GM19238 (cell line): Measurements from ENCODE around the gene C1orf226.

Experiments
- DNase-seq: peaks from one replicate; pipeline ENCODE4 v3.0.0; 2011; ENCODE audit warnings: low spot score; ENCODE audit not compliant: insufficient read length

The C1orf226 gene

GRCh38 chr1:162384116-162384515 is 2.6 kb downstream of the C1orf226 start:
- no peak for DNase-seq

DNA sequence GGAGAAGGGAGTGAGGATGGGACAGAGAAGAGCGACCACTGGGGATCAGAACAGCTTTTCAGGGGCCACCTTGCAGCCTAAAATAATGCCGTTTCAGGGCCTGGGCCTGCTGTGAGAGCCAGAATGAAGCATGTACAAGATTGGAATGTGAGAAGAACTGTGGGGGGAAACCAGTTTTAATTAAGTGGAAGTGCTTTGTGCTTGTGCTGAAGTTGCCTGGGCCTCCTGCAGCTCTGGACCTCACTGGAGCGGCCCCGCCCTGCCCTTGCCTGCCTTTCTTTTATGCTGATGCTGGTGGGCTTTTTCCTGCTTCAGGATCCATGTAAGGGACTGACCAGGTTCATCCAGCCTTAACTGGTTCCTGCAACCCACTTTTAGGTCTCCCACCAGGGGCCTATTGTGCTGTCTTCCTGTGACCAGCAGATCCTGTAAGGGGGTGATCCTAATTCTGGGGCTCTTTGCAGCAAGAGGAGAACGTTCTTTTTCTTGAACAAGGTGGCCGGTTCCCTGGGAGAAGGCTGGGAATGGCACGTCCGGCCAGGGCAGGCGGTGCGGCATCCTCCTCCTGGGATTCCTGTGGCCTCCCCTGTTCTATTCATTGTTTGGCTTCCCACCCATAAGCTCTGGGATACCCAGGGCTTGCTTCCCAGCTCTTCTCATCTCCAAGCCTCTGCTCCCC is 3.2 kb downstream of the C1orf226 start:
- no peak for DNase-seq

- DNase-seq: no peak
These were observed 3.7 kb downstream of the C1orf226 start for GRCh38 chr1:162385280-162385623.

DNA sequence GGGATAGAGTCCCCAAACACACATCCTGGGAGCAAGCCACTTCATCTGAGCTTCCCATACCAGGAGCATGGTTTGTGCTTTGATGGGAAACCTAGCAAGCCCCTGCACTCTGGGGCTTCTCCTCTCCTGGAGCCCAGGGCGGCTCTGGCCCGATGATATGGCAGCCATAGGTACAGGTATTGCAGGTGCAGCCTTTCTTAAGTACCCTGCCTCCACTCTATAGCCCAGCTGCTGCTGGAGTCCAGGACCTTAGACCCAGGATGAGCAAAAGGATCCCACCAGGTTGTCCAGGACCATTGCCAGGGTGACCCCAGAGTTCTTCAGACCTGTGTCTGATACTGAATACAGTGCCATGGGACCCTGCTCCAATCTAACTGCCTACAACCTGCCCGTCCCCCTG is 4.2 kb downstream of the C1orf226 start:
- no peak for DNase-seq

GRCh38 chr1:162386292-162387225 is 5.0 kb downstream of the C1orf226 start:
- no peak for DNase-seq

- no peak for DNase-seq
These were observed 5.9 kb downstream of the C1orf226 start for GRCh38 chr1:162387226-162388082.

DNA sequence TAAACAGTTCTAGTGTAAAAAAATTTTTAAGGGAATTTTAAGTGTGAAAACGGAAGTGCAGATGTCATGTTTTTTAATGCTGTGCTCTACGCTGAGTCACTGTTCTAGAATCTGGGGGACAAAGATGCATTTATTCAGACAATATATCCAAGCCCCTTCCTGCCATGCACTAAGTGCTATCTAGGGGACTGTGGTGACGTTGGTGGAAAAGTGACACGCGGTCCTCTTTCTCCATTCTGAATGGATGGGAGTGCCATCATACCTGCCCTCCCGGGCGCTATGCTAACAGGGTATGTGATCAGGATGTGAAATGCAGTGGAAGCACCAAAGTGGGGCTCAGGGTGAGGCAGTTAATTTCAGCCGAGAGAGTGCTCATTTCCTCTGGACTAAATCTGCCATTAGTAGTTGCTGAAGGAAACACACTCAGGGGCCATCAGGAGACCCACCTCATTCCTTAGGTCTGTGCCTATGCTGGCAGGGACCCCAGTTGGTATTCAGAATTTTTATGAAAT is 6.6 kb downstream of the C1orf226 start:
- DNase-seq: no peak

GRCh38 chr1:162388615-162389014 is 7.1 kb downstream of the C1orf226 start:
- DNase-seq: no peak

- no peak for DNase-seq
These were observed 7.7 kb downstream of the C1orf226 start for GRCh38 chr1:162389021-162389818.

GRCh38 chr1:162389971-162390370 is 8.4 kb downstream of the C1orf226 start:
- DNase-seq: no peak

DNA sequence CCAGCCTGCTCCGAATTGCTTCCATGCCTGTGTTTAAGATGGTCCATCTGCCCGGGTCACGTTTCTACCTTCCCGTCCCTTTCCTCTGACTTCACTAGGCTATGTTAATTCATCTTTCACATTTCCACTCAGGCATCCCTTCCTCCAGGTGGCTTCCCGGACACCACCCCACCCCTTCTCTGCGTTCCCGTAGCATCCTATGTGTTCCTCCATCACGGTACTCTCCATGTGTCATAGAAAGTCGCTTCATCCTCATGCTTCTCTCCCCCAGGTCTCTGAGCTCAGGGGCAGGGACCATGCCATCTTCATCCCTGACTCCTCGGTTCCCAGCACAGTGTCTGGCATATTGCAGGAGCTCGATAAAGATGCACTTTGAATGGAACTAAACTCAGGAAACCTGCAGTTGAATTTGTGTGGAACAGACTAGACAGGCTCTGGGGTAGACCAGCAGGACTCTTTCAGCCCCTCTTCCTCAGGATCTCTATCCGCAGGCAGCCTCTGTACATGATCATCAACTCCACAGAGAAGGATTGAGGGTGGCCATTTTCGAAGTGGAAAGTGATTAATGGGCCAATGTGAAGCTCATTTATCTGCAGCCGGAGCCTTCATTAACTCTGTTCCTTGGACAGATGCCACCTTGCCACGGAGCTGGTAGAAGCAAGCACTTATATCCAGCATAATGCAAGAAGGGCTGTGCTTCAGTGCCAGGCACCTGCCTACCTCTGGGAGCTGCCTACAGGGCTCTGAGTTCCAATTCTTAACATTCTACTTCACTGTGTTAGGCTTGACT is 9.1 kb downstream of the C1orf226 start:
- DNase-seq: no peak

DNA sequence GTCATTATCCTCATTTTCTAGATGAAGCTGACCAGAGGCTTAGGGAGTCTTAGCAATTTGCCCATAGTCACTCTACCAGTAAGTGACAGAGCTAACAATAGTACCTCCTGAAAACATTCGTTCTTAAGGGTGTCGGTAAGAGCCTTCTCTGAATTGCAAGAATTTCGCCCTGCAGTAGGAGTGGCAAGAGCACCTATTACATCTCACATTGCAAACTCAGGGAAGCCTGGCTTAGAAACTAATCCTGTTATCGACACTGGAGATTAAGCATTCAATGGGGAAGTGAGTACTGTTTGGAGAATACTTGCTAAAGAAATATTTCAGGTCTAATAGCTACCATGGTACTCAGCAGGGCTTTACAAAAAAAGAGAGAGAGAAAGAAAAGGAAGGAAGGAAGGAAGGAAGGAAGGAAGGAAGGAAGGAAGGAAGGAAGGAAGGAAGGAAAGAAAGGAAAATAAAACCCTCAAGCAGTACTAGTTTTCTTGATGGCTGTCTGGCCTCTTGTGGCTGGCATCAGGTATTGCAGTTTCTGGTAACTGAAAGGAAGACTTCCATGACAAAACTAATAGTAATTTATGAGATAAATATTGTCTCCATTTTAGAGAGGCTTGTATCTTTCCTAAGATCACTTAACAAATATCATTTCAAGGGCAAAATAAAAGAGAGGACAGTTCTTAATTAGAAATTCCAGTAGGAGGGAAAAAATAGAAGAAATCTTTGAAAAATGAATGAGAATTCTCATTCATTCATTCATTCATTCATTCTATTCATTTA is 10.4 kb downstream of the C1orf226 start:
- DNase-seq: no peak

DNA sequence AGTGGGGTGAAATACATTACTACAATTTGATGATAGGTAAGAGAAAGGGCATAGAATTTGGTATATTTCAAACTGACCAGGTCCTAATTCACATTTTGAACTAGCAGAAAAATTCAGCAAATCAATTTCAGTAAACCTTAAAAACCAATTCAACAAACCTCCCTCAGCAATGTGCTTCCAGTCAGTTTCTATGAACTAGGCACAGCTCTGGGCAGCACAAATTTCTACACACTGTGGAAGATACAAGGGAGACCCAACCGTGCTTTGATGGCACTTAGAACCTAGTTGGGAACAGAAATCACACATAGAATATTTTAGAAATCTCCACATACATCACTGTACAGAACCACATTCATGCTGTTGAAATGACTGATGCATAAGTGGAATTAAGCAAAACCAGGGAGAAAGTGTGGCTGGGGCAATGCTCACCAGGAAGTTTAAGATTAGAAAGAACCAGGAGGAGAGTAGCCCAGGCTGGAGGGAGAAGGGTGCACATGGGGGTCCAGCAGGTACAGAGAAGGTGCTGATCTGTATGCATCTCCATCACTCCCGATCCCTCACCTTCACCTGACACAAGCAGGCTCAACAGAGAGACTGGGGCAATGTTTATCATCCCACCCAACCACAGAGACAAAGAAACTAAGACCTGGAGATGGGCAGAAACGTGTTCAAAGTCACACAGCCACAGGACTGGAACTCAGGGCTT is 14.8 kb downstream of the C1orf226 start:
- no peak for DNase-seq

- DNase-seq: no peak
These were observed 15.5 kb downstream of the C1orf226 start for GRCh38 chr1:162397039-162397448.

DNA sequence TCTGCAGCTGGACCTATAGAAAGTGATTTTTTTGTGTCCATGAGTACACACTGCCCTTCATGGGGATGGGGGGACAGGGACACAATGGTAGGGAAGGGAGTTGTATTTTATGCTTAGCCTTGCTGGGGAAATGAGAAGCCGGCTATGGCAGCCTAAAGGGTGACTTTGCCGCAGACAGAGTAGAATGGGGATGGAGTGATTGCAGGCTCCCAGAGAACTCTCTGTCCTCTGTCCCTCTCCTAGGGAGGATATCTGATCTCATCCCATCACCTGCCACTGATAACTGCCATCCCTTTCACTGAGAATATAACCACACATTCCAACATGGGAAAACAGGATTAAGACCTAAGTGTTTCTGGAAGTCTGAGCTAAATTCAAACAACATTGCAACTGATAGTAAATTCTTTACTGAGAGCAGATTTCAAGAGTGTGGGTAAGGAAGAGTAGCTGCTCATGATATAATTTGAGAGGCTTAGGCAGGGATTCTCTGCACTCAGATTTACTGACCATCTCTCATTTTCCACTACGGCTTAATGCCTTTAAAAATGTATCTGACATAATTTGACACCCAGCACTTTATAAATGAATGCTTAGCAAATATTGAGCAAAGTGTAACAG is 16.5 kb downstream of the C1orf226 start:
- no peak for DNase-seq

DNA sequence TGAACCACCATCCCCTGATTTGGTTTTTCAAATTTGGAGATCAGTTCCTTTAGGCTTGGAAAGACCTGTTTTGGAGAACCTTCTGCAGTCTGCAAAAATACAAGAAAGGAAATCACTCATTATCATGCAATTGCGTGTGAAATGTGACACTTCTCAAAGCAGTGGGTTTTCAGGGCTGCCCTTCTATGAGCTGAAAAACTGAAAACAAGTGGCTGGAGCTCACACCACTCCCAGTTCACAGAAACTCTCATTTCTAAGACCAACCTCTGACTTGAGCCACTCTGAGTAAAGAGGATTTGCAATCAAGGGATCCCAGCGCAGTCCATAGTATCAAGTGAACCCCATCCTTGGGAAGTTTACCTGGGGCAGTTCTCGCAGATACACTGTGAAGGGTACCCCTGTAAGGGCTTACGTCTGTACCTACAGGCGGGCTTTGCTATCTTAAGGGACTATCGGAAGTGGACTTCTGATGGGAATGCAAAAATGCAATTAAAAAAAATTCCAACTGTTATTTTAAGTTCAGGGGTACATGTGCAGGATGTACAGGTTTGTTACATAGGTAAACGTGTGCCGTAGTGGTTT is 17.6 kb downstream of the C1orf226 start:
- no peak for DNase-seq

- no peak for DNase-seq
These were observed 19.3 kb downstream of the C1orf226 start for GRCh38 chr1:162400790-162401355.
